Hematopoietic multipotent progenitor cell treated with erythropoietin and hydrocortisone succinate and interleukin-3 and kit ligand, for 15 days (in vitro differentiated cells): ENCODE results near the gene CREM.

Experiments used
- DNase-seq: peaks from one replicate; pipeline ENCODE4 v3.0.0-alpha.2; 2015; ENCODE audit warnings: low spot score

CREM gene

GRCh38 chr10:35219891-35220890, 93.5 kb downstream of the CREM start:
- DNase-seq = no peak

DNA sequence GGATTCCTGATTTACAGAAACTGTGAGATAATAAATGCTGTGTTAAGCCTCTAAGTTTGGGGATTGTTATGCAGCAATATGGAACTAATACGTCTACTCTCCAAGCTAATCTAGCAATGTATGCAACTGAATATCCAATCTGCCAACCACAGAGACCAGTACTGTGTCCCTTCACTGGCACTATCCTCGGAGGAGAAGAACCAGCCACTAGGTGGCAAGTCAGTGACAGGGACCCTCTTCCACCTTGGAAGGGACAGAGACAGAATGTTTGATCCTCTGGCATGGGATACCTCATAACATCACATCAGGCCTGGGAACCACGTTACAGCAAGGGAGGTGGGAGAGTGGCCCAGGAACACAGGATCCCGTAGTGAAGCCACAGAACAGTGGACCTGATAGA, 96.4 kb downstream of the CREM start:
- no peak for DNase-seq

DNA sequence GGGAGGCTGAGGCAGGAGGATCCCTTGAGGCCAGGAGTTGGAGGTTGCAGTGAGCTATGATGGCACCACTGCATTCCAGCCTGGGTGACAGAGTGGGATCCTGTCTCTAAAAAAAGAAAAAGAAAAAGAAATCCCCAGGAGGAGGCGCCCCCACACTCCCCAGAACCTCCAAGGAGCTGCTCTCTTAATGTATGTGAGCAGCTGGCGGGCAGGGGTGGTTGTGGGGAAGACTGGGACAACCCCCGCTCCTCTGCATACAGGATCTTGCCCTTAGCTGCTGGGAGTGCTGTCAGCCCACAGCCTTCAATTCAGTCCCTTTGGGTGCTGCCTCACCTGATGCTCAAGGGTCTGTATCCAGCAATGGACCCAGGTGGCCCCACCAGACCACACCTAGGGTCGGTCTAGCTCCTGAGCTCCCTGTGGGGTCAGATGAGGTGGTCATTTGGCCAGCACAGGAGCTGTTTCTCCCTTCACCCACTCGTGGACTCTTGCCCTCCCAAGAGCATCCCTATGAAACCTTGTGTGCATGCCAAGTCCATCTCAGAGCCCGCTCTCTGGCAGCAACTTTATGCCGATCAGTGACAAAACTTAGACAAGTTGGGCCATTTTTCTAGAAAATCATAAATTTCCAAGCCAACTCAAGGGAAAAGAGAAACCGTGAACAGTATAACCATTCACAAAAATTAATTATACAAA, 97.5 kb downstream of the CREM start:
- no peak for DNase-seq

GRCh38 chr10:35225204-35225603, 98.6 kb downstream of the CREM start:
- DNase-seq = no peak

DNA sequence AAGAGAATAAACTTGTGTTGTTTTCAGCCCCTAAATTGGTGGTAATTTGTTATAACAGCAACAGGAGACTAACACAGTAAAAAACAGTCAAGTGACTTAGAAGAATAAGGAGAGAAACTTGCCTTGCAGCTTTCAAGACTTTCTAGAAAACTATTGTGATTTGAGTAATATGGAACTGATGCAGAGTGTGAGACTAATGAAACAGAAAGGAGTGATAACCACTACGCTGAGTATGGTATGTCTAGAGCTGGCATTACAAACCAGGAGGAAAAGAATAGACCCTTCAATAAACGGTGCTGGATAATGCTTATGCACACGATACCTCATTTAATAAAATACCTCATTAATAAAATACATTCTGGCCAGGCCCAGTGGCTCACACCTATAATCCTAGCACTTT, 99.9 kb downstream of the CREM start:
- no peak for DNase-seq

DNA sequence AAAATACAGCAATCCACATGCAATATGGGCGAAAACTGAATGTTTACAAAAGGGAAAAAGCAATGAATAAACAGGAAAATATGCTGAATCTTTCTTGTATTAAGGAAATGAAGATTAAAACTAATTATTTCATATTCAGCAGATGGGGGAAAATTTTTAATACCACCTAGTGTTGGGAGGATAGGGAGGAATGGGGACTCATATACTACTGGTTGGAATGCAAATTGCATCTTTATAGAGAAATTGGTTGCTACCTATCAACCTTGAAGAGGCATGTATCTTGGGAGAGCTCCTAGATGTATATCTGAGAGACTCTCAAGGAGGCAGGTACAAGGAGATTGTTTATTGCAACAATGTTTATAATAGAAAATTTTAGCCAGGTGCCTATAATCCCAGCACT, 101.4 kb downstream of the CREM start:
- DNase-seq = no peak

DNA sequence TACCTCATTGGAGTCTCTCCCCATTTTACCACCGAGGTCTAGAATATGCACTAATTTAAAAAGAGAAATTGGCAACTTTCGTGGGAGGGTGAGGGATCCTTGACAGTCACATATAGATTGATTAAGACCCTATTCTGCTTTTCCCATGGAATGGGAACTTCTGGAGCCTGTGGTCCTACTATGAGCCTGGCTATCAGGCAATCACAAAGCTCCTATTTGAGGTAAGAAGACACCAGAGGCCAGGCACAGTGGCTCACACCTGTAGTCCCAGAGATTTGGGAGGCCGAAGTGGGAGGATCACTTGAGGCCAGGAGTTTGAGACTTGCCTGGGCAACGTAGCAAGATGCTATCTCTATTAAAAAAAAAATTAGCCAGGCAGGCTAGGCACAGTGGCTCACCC, 105.0 kb downstream of the CREM start:
- no peak for DNase-seq

DNA sequence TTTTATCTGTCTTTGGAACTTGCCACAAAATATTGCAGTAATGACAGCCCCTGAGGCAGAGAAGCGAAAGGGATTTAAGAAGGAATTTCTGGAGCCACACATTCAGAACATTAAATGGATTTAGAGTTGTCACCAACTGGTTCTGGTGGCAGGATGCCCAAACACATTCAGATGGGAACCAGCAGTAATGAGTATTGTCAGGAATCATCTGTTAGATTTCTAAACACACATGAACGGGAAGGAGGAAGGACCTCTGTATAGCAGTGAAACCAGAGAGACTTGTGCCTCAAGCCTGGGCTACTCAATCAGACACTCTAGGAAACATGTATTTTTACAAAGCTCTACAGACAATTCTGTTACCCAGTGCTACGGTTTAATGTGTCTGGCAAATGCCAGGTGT, 105.9 kb downstream of the CREM start:
- DNase-seq = no peak

- no peak for DNase-seq
Measured at GRCh38 chr10:35234073-35234472, 107.4 kb downstream of the CREM start.

DNA sequence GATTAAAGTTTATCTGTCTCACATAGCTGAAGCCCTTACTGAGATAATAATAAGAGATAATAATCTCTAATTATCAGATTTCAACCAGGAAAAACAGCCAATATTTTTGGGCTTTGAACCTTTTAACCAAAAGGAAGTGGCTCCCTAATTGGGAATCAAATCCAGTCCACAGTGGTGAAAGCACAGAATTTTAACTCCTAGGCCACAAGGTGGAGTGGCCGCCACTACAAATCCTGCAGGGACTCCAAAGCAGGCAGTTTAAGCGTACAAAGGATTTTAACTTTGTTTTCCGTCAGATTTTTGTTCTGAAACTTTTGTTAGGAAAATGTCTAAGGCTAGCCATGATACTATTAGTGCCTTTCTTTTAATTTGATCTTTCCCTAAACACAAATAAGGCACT, 110.1 kb downstream of the CREM start:
- no peak for DNase-seq

DNA sequence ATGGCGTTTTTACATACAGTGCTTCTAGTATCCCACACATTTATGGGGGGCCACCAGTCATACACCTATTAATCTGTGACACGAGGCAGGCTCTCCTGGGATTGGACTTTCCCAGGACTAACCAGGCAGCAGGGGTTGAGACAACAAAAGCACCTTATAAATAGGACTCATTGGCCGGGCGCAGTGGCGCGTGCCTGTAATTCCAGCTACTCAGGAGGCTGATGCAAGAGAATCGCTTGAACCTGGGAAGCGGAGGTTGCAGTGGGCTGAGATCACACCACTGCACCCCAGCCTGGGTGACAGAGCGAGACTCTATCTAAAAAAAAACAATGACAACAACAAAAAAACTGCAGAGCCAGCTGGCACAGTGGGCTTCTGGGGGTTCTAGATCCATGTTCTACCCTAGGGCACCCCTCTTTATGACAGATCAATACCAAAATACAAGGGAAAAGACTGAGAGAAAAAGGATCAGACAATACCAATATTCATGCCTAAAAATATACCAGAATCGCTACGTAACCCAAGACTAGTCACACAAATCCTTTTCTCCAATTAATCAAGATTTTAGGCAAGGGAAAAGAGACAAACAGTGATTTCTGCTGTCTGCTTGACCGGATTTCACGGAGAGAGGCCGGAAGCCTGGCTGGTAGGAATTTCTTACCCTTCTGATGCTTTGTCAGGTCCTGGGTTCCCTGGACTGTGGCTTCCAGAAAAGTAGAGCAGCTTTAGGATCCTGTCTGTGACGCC, 111.3 kb downstream of the CREM start:
- DNase-seq = no peak

DNA sequence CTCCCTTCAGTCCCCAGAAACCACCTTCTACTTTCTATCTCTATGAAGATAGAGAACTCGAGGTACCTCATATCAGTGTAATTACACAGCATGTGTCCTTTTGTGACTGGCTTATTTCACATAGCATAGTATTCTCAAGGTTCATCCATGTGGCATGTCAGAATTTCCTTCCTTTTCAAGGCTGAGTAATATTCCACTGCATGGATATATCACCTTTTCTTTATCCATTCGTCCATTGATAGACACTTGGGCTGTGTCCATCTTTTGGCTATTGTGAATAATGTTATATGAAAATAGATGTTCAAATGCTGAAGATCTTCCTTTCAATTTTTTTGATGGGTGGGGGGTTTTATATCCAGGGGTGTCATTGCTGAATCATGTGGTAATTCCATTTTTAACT, 117.9 kb downstream of the CREM start:
- no peak for DNase-seq

DNA sequence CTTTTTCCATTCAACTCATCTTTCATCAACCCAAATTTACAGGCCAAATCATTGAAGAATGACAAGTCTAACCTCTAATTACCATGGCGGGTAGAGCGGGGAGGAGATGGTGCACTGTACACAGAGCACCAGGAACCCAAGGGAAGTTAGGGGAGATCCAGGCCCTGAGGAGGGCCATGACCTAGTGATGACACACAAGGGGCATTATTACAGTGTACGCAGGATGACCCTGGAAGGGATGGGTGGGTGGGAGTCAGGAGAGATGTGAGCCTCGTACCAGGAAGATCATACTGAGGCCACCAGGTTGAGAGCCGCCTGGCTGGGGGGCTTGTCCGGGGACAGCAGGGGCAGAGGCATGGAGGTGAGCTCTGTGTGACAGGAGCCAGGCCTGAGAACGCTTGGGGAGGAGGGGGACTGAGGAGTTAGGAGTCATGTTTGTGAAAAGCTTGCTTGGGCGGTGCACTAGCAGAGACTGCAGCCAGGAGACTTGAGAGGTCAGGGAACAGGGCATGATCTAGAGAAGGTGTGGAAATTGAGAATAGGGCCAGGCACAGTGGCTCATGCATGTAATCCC, 120.2 kb downstream of the CREM start:
- DNase-seq = no peak

- DNase-seq = no peak
Measured at GRCh38 chr10:35251373-35252100, 124.9 kb downstream of the CREM start.

DNA sequence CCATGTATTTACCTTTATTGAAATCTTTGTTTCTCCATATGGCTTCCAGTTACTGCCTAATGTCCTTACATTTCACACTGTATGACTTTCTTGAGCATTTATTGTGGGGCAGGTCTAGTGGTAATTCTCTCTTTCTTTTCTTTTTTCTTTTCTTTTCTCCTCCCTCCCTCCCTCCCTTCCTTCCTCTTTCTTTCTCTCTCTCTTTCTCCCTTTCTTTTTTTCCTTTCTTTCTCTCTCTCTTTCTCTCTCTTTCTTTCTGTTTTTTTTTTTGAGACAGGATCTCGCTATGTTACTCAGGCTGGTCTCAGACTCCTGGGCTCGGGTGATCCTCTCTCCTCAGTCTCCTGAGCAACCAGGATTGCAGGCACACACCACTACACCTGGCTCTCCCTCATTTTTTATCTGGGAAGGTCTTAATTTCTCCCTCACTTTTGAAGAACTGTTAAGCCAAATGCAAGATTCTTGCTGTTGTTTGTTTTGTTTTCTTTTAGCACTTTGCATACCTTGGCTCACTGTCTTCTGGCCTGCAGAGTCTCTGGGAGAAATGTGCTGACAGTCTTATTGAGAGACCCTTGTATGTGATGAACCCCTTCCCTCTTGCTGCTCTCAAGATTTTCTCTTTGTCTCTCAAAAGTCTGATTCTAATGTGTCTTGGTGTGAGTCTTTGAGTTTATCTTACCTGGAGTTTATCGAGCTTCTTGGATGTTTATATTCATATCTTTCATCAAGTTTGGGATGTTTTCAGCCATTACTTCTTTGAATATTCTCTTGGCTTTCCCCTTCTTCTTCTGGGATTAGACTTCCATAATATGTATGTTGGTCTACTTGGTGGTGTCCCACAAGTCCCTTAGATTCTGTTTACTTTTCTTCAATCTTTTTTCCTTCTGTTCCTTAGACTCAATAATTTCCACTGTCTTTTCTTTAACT, 130.7 kb downstream of the CREM start:
- no peak for DNase-seq

- no peak for DNase-seq
Measured at GRCh38 chr10:35259769-35260397, 133.2 kb downstream of the CREM start.

GRCh38 chr10:35262436-35262835, 135.8 kb downstream of the CREM start:
- no peak for DNase-seq
